K562 (cell line): ENCODE results near the gene PKDCC.

Experiments
- EWSR1 ChIP-seq: fragments of 450-650 bp; IDR thresholded peaks from 2 replicates; pipeline ENCODE4 v1.6.1; 2018; ENCODE audit warnings: borderline replicate concordance, mild to moderate bottlenecking, low read depth, moderate library complexity; ENCODE audit not compliant: partially characterized antibody
- NFIC ChIP-seq: fragments of 450-650 bp; IDR thresholded peaks from 2 replicates; pipeline ENCODE4 v1.6.1; 2017; ENCODE audit warnings: mild to moderate bottlenecking, inconsistent platforms
- PHB ChIP-seq: fragments of 250-450 bp; sonication (Bioruptor Pico); IDR thresholded peaks from 2 replicates; pipeline ENCODE4 v1.5.0; 2021
- SMAD3 ChIP-seq: fragments of 450-650 bp; formaldehyde crosslinking; conservative IDR thresholded peaks from 2 replicates; pipeline ENCODE4 v1.4.0; 2020; ENCODE audit warnings: mild to moderate bottlenecking

DNA sequence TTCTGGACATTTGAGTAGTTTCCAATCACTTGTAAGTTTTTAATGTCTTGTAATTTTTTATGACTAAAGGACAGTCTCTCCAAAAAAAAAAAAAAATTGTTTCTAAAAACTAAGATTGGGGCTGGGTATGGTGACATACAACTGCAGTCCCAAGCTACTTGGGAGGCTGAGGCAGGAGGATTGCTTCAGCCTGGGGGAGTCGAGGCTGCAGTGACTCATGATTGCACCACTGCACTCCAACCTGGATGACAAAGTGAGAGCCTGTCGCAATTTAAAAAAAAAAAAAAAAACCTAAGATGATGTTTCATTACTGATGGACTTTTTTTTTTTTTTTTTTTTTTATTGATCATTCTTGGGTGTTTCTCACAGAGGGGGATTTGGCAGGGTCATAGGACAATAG is 34.4 kb upstream of the PKDCC start:
- TF ChIP-seq NFIC, result no peak
- no peak for TF ChIP-seq EWSR1
- no peak for TF ChIP-seq SMAD3 (CRISPR knock-in tag)
- TF ChIP-seq PHB (CRISPR knock-in tag), result no peak
